Transverse colon (tissue), 4 donors: Measurements from ENCODE around the gene CTNNBL1. TPM values are rescaled to one million over a fixed set of nuclear protein-coding genes. Genes with fewer than 3 reads are reported as not detected.

Experiments used
- DNase-seq: peaks from one replicate; pipeline ENCODE4 v3.0.0-alpha.2; 2019
- H3K27ac ChIP-seq, 4 donors: fragments of 200-600 bp; sonication (generic); 2 replicates each; pipeline ENCODE4 v1.5.1; 2016 to 2018; ENCODE audit warnings: inconsistent platforms in 4 of 4
- H3K27me3 ChIP-seq: fragments of 200-600 bp; sonication (generic); 2 replicates; pipeline ENCODE4 v1.5.1; 2017; ENCODE audit warnings: inconsistent platforms
- H3K36me3 ChIP-seq, 4 donors: fragments of 200-600 bp; sonication (generic); 2 replicates each; pipeline ENCODE4 v1.5.1; 2017 to 2019; ENCODE audit warnings: inconsistent platforms in 4 of 4
- H3K4me1 ChIP-seq, 4 donors: fragments of 200-600 bp; sonication (generic); 2 replicates each; pipeline ENCODE4 v1.5.1; 2017 to 2020; ENCODE audit warnings: inconsistent platforms in 4 of 4
- H3K4me3 ChIP-seq, 4 donors: fragments of 200-600 bp; sonication (generic); 1 replicate in 1 of 4; 2 replicates in 3 of 4; pipeline versions ENCODE4 v1.5.1 to v1.6.1; 2017 to 2019; ENCODE audit warnings: inconsistent platforms in 4 of 4
- H3K9me3 ChIP-seq, 2 donors: fragments of 200-600 bp; sonication (generic); 2 replicates each; pipeline ENCODE4 v1.5.1; 2017 to 2019; ENCODE audit warnings: inconsistent platforms in 2 of 2
- CTCF ChIP-seq, 5 experiments: fragments of 200-600 bp in 3 of 5; fragments of 450-650 bp in 2 of 5; sonication (generic) in 3 of 5; IDR thresholded peaks; 1 replicate in 2 of 5; 2 replicates in 3 of 5; pipeline ENCODE4 v1.5.1; 2016 to 2017; ENCODE audit warnings: antibody characterized with exemption in 5 of 5, inconsistent platforms in 3 of 5, mild to moderate bottlenecking in 2 of 5, moderate library complexity in 1 of 5
- EP300 ChIP-seq: sonication (generic); formaldehyde crosslinking; IDR thresholded peaks from one replicate; pipeline ENCODE4 v1.6.1; 2017; ENCODE audit warnings: antibody characterized with exemption, low read depth
- POLR2A ChIP-seq: fragments of 450-650 bp; IDR thresholded peaks from one replicate; pipeline ENCODE4 v1.6.1; 2016; ENCODE audit warnings: antibody characterized with exemption, mild to moderate bottlenecking, moderate library complexity
- POLR2AphosphoS5 ChIP-seq, 3 donors: sonication (generic); formaldehyde crosslinking; IDR thresholded peaks; one replicate each; pipeline ENCODE4 v1.6.1; 2016; ENCODE audit warnings: antibody characterized with exemption in 3 of 3
- WGBS, 2 donors: methylation state at CpG; one replicate each; pipeline ENCODE4 v1.1.5; 2018; ENCODE audit warnings: low coverage in 1 of 2; 5-methylcytosine and 5-hydroxymethylcytosine counted together
- in situ Hi-C, 4 donors: fragments of 200-750 bp; cut with MboI; loops; one replicate each; pipeline versions ENCODE4 v1.15.0 to v1.15.1; 2017; ENCODE audit warnings: low sequenced_read_pairs in 3 of 4, low pct_ligation_motif_present in 1 of 4, low pct_unique_long_range_greater_than_20kb in 1 of 4
- intact Hi-C: fragments of 100-400 bp; cut with DNase I; formaldehyde crosslinking; loops from one replicate; pipeline ENCODE4 v1.15.1; 2023; ENCODE audit warnings: low total_unique reads
- total RNA-seq, 4 donors: library from RNA; depleted of rRNA; stranded (reverse); fragments of >200 nt; gene quantifications; one replicate each; pipeline ENCODE4 v1.1.0, GENCODE V29; 2016

CTNNBL1 gene
- total RNA-seq, 4 donors from 2014 or later, result 18.7 to 49.0 (median 22.4) TPM

DNA sequence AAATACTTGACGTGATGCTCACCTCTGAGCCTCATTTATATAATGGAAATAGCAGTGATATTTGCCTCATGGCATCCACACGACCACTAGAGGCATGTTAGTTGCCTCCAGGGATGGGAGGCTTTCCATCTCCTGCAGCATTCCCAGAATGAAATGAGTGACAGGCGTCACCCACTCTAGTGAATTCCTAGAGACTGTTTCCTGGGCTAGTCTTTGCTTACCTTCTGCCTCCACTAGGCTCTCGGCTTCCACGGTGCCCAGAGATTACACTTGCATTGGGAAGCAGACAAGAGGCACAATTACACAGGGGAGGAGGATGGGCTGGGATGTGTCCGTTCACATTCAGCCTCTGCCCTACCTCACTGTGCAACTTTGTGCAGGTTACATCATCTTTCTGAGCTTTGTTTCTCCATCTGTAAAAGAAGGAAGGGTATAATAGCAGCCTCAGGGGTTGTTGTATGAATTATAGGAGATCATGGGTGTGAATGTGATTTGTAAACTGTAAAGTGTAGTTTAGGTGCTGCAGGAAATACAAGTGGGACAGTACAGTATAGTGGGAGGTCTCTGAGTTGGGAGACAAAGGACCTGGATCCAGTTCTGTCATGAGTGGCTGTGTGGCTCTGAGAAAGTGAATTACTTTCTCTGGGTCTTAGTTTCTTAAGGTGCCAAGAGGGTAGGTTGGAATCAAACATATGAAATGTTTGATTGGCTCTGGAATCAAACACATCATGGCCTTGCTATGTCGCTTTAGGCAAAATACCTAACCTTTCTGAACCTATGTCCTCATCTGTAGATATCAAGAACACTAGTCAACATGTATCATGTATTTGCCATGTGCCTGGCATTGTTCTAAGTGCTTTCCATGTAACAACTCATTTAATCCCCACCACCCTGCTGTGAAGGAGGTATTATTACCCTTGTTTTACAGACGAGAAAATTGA is 205.5 kb downstream of the CTNNBL1 start:
- no peaks in the 10 kb centered on the region for H3K36me3 ChIP-seq
- H3K4me3 ChIP-seq, result no peak overlapping the region
- peaks cover 45% of the 10 kb centered on the region for H3K27me3 ChIP-seq
- in situ Hi-C loops, result no loop called here
- no peak for DNase-seq
- intact Hi-C loops, result no loop called here
- H3K9me3 ChIP-seq, result no peaks in the 10 kb centered on the region
- H3K27ac ChIP-seq, result no peak overlapping the region
- WGBS, 2 donors, result 53 to 65% methylated on average over 2 to 8 of the region's 8 CpGs
- TF ChIP-seq POLR2AphosphoS5 (IDR thresholded peaks at IDR 0.05) (no peak), EP300 (no peak), POLR2A (no peak), CTCF (IDR thresholded peaks at IDR 0.05) (no peak)
- peaks cover 0 to 14% (median 12%) of the 10 kb centered on the region in 4 donors for H3K4me1 ChIP-seq

DNA sequence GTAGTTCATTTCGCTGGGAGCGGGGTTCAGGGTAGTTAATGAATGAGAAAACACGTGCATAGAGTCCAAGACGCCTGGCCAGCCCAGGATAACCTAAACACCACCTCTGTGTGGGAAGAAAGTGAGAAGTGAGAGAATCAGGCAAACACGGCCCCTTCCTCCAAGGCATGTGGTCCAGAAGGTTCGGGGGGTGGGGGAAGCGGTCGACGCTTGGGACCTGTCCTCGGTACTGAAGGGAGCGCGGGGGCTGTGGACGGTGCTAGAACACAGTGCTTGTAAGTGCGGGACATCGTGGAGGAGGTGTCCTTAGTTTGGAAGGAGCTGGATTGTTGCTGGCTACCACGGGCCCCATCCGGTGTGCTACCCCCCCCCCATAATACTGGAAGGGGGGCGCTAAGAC is 207.4 kb downstream of the CTNNBL1 start:
- H3K4me3 ChIP-seq, result no peak overlapping the region
- TF ChIP-seq EP300, result no peak
- TF ChIP-seq POLR2AphosphoS5 (IDR thresholded peaks at IDR 0.05), result no peak
- no peak for TF ChIP-seq POLR2A
- TF ChIP-seq CTCF (IDR thresholded peaks at IDR 0.05), result no peak
- DNase-seq, result no peak
- WGBS, 2 donors, result 25 to 30% methylated on average over 14 to 18 of the region's 18 CpGs
- H3K27ac ChIP-seq, result no peak overlapping the region
- H3K27me3 ChIP-seq, result peaks cover 61% of the 10 kb centered on the region
- H3K9me3 ChIP-seq, result no peaks in the 10 kb centered on the region
- in situ Hi-C loops, result no loop called here
- no peaks in the 10 kb centered on the region for H3K36me3 ChIP-seq
- peaks cover 0 to 14% (median 12%) of the 10 kb centered on the region in 4 donors for H3K4me1 ChIP-seq
- intact Hi-C loops, result no loop called here

- no peak overlapping the region for H3K27ac ChIP-seq
- H3K27me3 ChIP-seq, result peaks cover 68% of the 10 kb centered on the region
- no peak for TF ChIP-seq POLR2AphosphoS5 (IDR thresholded peaks at IDR 0.05)
- no peak for TF ChIP-seq POLR2A
- TF ChIP-seq CTCF (IDR thresholded peaks at IDR 0.05), result peak in 4 of 5 experiments; percentile 13 to 38 (median 30)
- TF ChIP-seq EP300, result no peak
- 20 to 25% methylated on average over 1 to 29 of the region's 38 CpGs for WGBS, 2 donors
- peaks cover 0 to 14% (median 12%) of the 10 kb centered on the region in 4 donors for H3K4me1 ChIP-seq
- DNase-seq, result no peak
- no peaks in the 10 kb centered on the region for H3K36me3 ChIP-seq
- in situ Hi-C loops, result no loop called here
- peak overlapping the region in 1 of 4 donors; percentile 36 for H3K4me3 ChIP-seq
- intact Hi-C loops, result no loop called here
- H3K9me3 ChIP-seq, result no peaks in the 10 kb centered on the region
Measured at GRCh38 chr20:37901654-37902503, 208.0 kb downstream of the CTNNBL1 start.
